GM23338 (cell line): Measurements from ENCODE around the gene TINAGL1. TPM values are rescaled to one million over a fixed set of nuclear protein-coding genes. Genes with fewer than 3 reads are reported as not detected.
"Not testable (repeated sequence)": the region's sequence is repeated elsewhere in the genome, so short reads cannot be mapped to it uniquely, and the experiment has no call there.

ENCODE experiments used
- ATAC-seq: fragments of 200-7000 bp; cut with Tn5 transposase; 3 replicates; pipeline ENCODE4 v1.9.1; 2020
- DNase-seq: peaks from one replicate; pipeline ENCODE4 v3.0.0-alpha.2; 2015; ENCODE audit warnings: low spot score
- H2AFZ ChIP-seq: fragments of 200-600 bp; sonication (generic); 2 replicates; pipeline ENCODE4 v1.8.0; 2016; ENCODE audit warnings: antibody characterized with exemption, mild to moderate bottlenecking, moderate library complexity
- H3F3A ChIP-seq: fragments of 200-600 bp; sonication (generic); replicated peaks from 2 replicates; pipeline ENCODE4 v1.8.0; 2017; ENCODE audit warnings: antibody characterized with exemption, mixed run types, low read depth
- H3K27ac ChIP-seq: fragments of 200-600 bp; sonication (generic); 2 replicates; pipeline ENCODE4 v1.6.1; 2016; ENCODE audit warnings: low read depth
- H3K27me3 ChIP-seq: fragments of 200-600 bp; sonication (generic); 2 replicates; pipeline ENCODE4 v1.8.0; 2016; ENCODE audit warnings: mild to moderate bottlenecking, mixed run types, moderate library complexity; ENCODE audit not compliant: insufficient read depth
- H3K36me3 ChIP-seq: fragments of 200-600 bp; sonication (generic); 2 replicates; pipeline ENCODE4 v1.8.0; 2016; ENCODE audit warnings: mild to moderate bottlenecking; ENCODE audit not compliant: insufficient read depth
- H3K4me1 ChIP-seq: fragments of 200-600 bp; sonication (generic); 2 replicates; pipeline ENCODE4 v1.8.0; 2016; ENCODE audit warnings: mild to moderate bottlenecking, moderate library complexity; ENCODE audit not compliant: insufficient read depth
- H3K4me2 ChIP-seq: fragments of 200-600 bp; sonication (generic); 2 replicates; pipeline ENCODE4 v1.7.1; 2017; ENCODE audit warnings: mixed run types
- H3K4me3 ChIP-seq: fragments of 200-600 bp; sonication (generic); 2 replicates; pipeline ENCODE4 v1.6.1; 2016; ENCODE audit warnings: mixed run types
- H3K79me2 ChIP-seq: fragments of 200-600 bp; sonication (generic); replicated peaks from 2 replicates; pipeline ENCODE4 v1.8.0; 2017; ENCODE audit warnings: mild to moderate bottlenecking; ENCODE audit not compliant: insufficient read depth
- H3K9me2 ChIP-seq: fragments of 200-600 bp; sonication (generic); 2 replicates; pipeline ENCODE4 v1.8.0; 2017; ENCODE audit not compliant: insufficient read depth
- H4K20me1 ChIP-seq: fragments of 200-600 bp; sonication (generic); replicated peaks from 2 replicates; pipeline ENCODE4 v1.8.0; 2017; ENCODE audit warnings: mild to moderate bottlenecking; ENCODE audit not compliant: insufficient read depth
- H3K27ac Mint-ChIP-seq: 2 replicates; pipeline ENCODE4 v1.8.0; 2020; ENCODE audit warnings: inconsistent platforms, mild to moderate bottlenecking, moderate library complexity, mixed read lengths
- H3K27me3 Mint-ChIP-seq: 3 replicates; pipeline ENCODE4 v1.8.0; 2022; ENCODE audit warnings: low read depth, mild to moderate bottlenecking, moderate library complexity, mixed read lengths, inconsistent platforms; ENCODE audit not compliant: insufficient read depth, poor library complexity
- H3K36me3 Mint-ChIP-seq: 3 replicates; pipeline ENCODE4 v1.8.0; 2021; ENCODE audit warnings: low read depth, mild to moderate bottlenecking, inconsistent platforms, moderate library complexity, mixed read lengths
- H3K4me1 Mint-ChIP-seq: 3 replicates; pipeline ENCODE4 v1.8.0; 2020; ENCODE audit warnings: mild to moderate bottlenecking, inconsistent platforms, mixed read lengths
- H3K4me3 Mint-ChIP-seq: 3 replicates; pipeline ENCODE4 v1.8.0; 2021; ENCODE audit warnings: moderate library complexity, mild to moderate bottlenecking, inconsistent platforms, mixed read lengths
- H3K9me3 Mint-ChIP-seq: 3 replicates; pipeline ENCODE4 v1.8.0; 2020; ENCODE audit warnings: moderate library complexity, mild to moderate bottlenecking, inconsistent platforms, mixed read lengths
- CREB1 ChIP-seq: fragments of 250-450 bp; sonication (Bioruptor Pico); IDR thresholded peaks from 2 replicates; pipeline ENCODE4 v1.5.0; 2020; ENCODE audit warnings: low read depth, mild to moderate bottlenecking, moderate library complexity
- EZH2phosphoT487 ChIP-seq: fragments of 200-600 bp; sonication (generic); IDR thresholded peaks from one replicate; pipeline ENCODE4 v1.8.1; 2018; ENCODE audit warnings: antibody characterized with exemption; ENCODE audit not compliant: unreplicated experiment
- JUNB ChIP-seq: IDR thresholded peaks from one replicate; pipeline ENCODE4 v1.6.1; 2016; ENCODE audit warnings: antibody characterized with exemption; ENCODE audit not compliant: unreplicated experiment
- STAT1 ChIP-seq: IDR thresholded peaks from one replicate; pipeline ENCODE4 v1.6.1; 2016; ENCODE audit warnings: antibody characterized with exemption; ENCODE audit not compliant: unreplicated experiment
- ZNF114 ChIP-seq: fragments of 250-450 bp; sonication (Bioruptor Pico); IDR thresholded peaks from 2 replicates; pipeline ENCODE4 v1.5.0; 2020; ENCODE audit warnings: mild to moderate bottlenecking, moderate library complexity
- polyA plus RNA-seq: library from polyadenylated mRNA; unstranded; fragments of >200 nt; fragmentation: Nextera tagmentation; extraction: Ambion mirVana; gene quantifications from 2 replicates; pipeline ENCODE4 v1.2.1, GENCODE V29; 2016
- total RNA-seq: library from RNA; depleted of rRNA; stranded (reverse); fragments of >200 nt; shearing (Covaris generic); gene quantifications from 2 replicates; pipeline ENCODE4 v1.2.3, GENCODE V29; 2014
- TF ChIP-seq, protein P1 (sequence below), 2 experiments: fragments of 200-600 bp in 1 of 2; sonication (generic) in 1 of 2; conservative IDR thresholded peaks; 2 replicates each; pipeline versions ENCODE4 v1.5.1 to v1.6.1; 2016 to 2017; ENCODE audit warnings: antibody characterized with exemption in 2 of 2, low read depth in 2 of 2, mild to moderate bottlenecking in 2 of 2, moderate library complexity in 1 of 2

Gene TINAGL1
- total and polyA plus RNA-seq, 2 experiments from 2014 or later = 6.8 to 15.8 TPM

- no peaks in the 10 kb centered on the region for H3K36me3 ChIP-seq
- ATAC-seq (peak; percentile 4; the same call in 1 of the 3 replicates), DNase-seq (peak; percentile 61)
- H3F3A ChIP-seq = peaks cover 5% of the 10 kb centered on the region
- H4K20me1 ChIP-seq = peaks cover 4% of the 10 kb centered on the region; the same call in 1 of the 2 replicates
- H3K79me2 ChIP-seq = no peaks in the 10 kb centered on the region
- Mint-ChIP-seq H3K4me1 (peaks cover 34% of the 10 kb centered on the region), H3K27me3 (peaks cover 17% of the 10 kb centered on the region), H3K27ac (no peak overlapping the region), H3K36me3 (no peaks in the 10 kb centered on the region), H3K4me3 (no peak overlapping the region), H3K9me3 (no peaks in the 10 kb centered on the region)
- peak overlapping the region; percentile 82 for H3K4me2 ChIP-seq
- peaks cover 17% of the 10 kb centered on the region for H3K27me3 ChIP-seq
- peak overlapping the region; percentile 91; the same call in 1 of the 2 replicates for H2AFZ ChIP-seq
- H3K4me3 ChIP-seq = peak overlapping the region; percentile 57
- no peaks in the 10 kb centered on the region for H3K9me2 ChIP-seq
- H3K27ac ChIP-seq = no peak overlapping the region
- no peak for TF ChIP-seq ZNF114 (CRISPR knock-in tag)
- TF ChIP-seq, protein P1, sequence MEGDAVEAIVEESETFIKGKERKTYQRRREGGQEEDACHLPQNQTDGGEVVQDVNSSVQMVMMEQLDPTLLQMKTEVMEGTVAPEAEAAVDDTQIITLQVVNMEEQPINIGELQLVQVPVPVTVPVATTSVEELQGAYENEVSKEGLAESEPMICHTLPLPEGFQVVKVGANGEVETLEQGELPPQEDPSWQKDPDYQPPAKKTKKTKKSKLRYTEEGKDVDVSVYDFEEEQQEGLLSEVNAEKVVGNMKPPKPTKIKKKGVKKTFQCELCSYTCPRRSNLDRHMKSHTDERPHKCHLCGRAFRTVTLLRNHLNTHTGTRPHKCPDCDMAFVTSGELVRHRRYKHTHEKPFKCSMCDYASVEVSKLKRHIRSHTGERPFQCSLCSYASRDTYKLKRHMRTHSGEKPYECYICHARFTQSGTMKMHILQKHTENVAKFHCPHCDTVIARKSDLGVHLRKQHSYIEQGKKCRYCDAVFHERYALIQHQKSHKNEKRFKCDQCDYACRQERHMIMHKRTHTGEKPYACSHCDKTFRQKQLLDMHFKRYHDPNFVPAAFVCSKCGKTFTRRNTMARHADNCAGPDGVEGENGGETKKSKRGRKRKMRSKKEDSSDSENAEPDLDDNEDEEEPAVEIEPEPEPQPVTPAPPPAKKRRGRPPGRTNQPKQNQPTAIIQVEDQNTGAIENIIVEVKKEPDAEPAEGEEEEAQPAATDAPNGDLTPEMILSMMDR (conservative IDR thresholded peaks at IDR 0.05; ENCODE audit: low read depth in 2 of 2) = peak in 1 of 2 experiments; percentile 30; a peak in 1 of 4 replicates
- H3K4me1 ChIP-seq = peaks cover 38% of the 10 kb centered on the region
Observed at GRCh38 chr1:31586376-31587327, 10.3 kb downstream of the TINAGL1 start.

DNA sequence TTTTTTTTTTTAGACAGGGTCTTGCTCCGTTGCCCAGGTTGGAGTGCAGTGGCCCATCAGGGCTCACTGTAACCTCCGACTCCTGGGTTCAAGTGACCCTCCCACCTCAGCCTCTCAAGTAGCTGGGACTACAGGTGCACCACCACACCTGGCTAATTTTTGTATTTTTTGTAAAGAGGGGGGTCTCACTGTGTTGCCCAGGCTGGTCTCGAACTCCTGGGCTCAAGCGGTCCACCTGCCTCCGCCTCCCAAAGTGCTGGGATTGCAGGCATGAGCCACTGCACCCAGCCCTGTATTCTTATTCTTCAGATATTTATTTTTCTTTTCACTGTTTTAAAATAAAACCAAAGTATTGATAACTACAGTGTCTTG lies 11.0 kb downstream of the TINAGL1 start:
- H3K9me3 Mint-ChIP-seq, H2AFZ ChIP-seq, H3F3A ChIP-seq, H3K79me2 ChIP-seq, ATAC-seq, DNase-seq, H3K27ac ChIP-seq, H3K9me2 ChIP-seq, H3K27ac Mint-ChIP-seq, H3K36me3 ChIP-seq, H4K20me1 ChIP-seq, H3K4me3 Mint-ChIP-seq, H3K36me3 Mint-ChIP-seq: not testable (repeated sequence)
- Mint-ChIP-seq H3K4me1 (peaks cover 36% of the 10 kb centered on the region), H3K27me3 (peaks cover 17% of the 10 kb centered on the region)
- Histone ChIP-seq H3K4me2 (peak overlapping the region; percentile 82), H3K27me3 (peaks cover 17% of the 10 kb centered on the region), H3K4me3 (peak overlapping the region; percentile 57), H3K4me1 (peaks cover 34% of the 10 kb centered on the region)

- Mint-ChIP-seq H3K36me3 (no peaks in the 10 kb centered on the region), H3K4me3 (peak overlapping the region; percentile 54), H3K27me3 (peaks cover 14% of the 10 kb centered on the region), H3K4me1 (peaks cover 30% of the 10 kb centered on the region), H3K9me3 (no peaks in the 10 kb centered on the region), H3K27ac (peak overlapping the region; percentile 78)
- Histone ChIP-seq H3K79me2 (no peaks in the 10 kb centered on the region), H3F3A (peaks cover 5% of the 10 kb centered on the region), H3K36me3 (no peaks in the 10 kb centered on the region), H3K4me2 (peak overlapping the region; percentile 82), H3K4me3 (peak overlapping the region; percentile 64), H3K4me1 (peaks cover 28% of the 10 kb centered on the region), H4K20me1 (peaks cover 4% of the 10 kb centered on the region; the same call in 1 of the 2 replicates), H3K27me3 (peaks cover 17% of the 10 kb centered on the region), H3K27ac (0 out of 2 replicates have a peak overlapping the region, but pooled peaks have one; percentile 59), H2AFZ (peak overlapping the region; percentile 28; the same call in 1 of the 2 replicates), H3K9me2 (no peaks in the 10 kb centered on the region)
- ATAC-seq = peak; percentile 82
- peak; percentile 94 for DNase-seq
- no peak for TF ChIP-seq EZH2phosphoT487
- TF ChIP-seq STAT1 = no peak
- TF ChIP-seq CREB1 (CRISPR knock-in tag) = peak; percentile 17; the same call in 1 of the 2 replicates
- TF ChIP-seq JUNB = no peak
Observed at GRCh38 chr1:31587720-31588423, 11.6 kb downstream of the TINAGL1 start.
